KG1 (cell line): ENCODE measurements around the gene TRAPPC11.

Experiments
- DNase-seq: peaks from one replicate; lab custom pipeline; 2025; lab: John Stamatoyannopoulos, UW

The TRAPPC11 gene

GRCh38 chr4:183637461-183637860, 21.6 kb upstream of the TRAPPC11 start:
- no peak for DNase-seq

- DNase-seq, result no peak
These were observed 20.7 kb upstream of the TRAPPC11 start for GRCh38 chr4:183638436-183638835.

- DNase-seq, result no peak
These were observed 19.8 kb upstream of the TRAPPC11 start for GRCh38 chr4:183639291-183639690.

GRCh38 chr4:183645326-183645725, 13.8 kb upstream of the TRAPPC11 start:
- DNase-seq, result no peak

- DNase-seq, result no peak
These were observed 1.5 kb upstream of the TRAPPC11 start for GRCh38 chr4:183657564-183657963.

- DNase-seq, result no peak
These were observed 598 bp upstream of the TRAPPC11 start for GRCh38 chr4:183658362-183659028.

- no peak for DNase-seq
These were observed 764 bp downstream of the TRAPPC11 start for GRCh38 chr4:183659872-183660242.

GRCh38 chr4:183666088-183666487, 7.0 kb downstream of the TRAPPC11 start:
- no peak for DNase-seq

- DNase-seq, result no peak
These were observed 11.2 kb downstream of the TRAPPC11 start for GRCh38 chr4:183670251-183670650.

GRCh38 chr4:183670960-183671555, 12.0 kb downstream of the TRAPPC11 start:
- DNase-seq, result no peak

- DNase-seq, result no peak
These were observed 15.1 kb downstream of the TRAPPC11 start for GRCh38 chr4:183674153-183674552.

GRCh38 chr4:183675625-183676024, 16.5 kb downstream of the TRAPPC11 start:
- DNase-seq, result no peak

GRCh38 chr4:183681119-183681518, 22.0 kb downstream of the TRAPPC11 start:
- no peak for DNase-seq

- no peak for DNase-seq
These were observed 27.4 kb downstream of the TRAPPC11 start for GRCh38 chr4:183686461-183686860.

- DNase-seq, result no peak
These were observed 29.1 kb downstream of the TRAPPC11 start for GRCh38 chr4:183688216-183688615.

GRCh38 chr4:183691006-183691405, 31.9 kb downstream of the TRAPPC11 start:
- no peak for DNase-seq

- no peak for DNase-seq
These were observed 32.8 kb downstream of the TRAPPC11 start for GRCh38 chr4:183691897-183692296.

- no peak for DNase-seq
These were observed 39.8 kb downstream of the TRAPPC11 start for GRCh38 chr4:183698909-183699308.

- no peak for DNase-seq
These were observed 41.3 kb downstream of the TRAPPC11 start for GRCh38 chr4:183700407-183700806.

- no peak for DNase-seq
These were observed 43.4 kb downstream of the TRAPPC11 start for GRCh38 chr4:183702492-183702891.

GRCh38 chr4:183714626-183715025, 55.5 kb downstream of the TRAPPC11 start:
- DNase-seq, result no peak

- no peak for DNase-seq
These were observed 57.2 kb downstream of the TRAPPC11 start for GRCh38 chr4:183716302-183716701.

GRCh38 chr4:183718876-183719275, 59.8 kb downstream of the TRAPPC11 start:
- no peak for DNase-seq
